SU-DHL-6 (cell line): Measurements from ENCODE around the gene ATP7B.

Source experiments
- EZH2phosphoT487 ChIP-seq: fragments of 200-600 bp; sonication (generic), shearing (Covaris generic); conservative IDR thresholded peaks from 2 replicates; pipeline ENCODE4 v1.6.1; 2018; ENCODE audit warnings: mild to moderate bottlenecking, antibody characterized with exemption, low read length, moderate library complexity, mixed read lengths
- TF ChIP-seq, protein P1 (sequence below): fragments of 200-600 bp; sonication (generic); IDR thresholded peaks from one replicate; pipeline ENCODE4 v1.5.1; 2017; ENCODE audit warnings: antibody characterized with exemption, mild to moderate bottlenecking, low read length, moderate library complexity; ENCODE audit not compliant: insufficient read depth, poor library complexity, severe bottlenecking

DNA sequence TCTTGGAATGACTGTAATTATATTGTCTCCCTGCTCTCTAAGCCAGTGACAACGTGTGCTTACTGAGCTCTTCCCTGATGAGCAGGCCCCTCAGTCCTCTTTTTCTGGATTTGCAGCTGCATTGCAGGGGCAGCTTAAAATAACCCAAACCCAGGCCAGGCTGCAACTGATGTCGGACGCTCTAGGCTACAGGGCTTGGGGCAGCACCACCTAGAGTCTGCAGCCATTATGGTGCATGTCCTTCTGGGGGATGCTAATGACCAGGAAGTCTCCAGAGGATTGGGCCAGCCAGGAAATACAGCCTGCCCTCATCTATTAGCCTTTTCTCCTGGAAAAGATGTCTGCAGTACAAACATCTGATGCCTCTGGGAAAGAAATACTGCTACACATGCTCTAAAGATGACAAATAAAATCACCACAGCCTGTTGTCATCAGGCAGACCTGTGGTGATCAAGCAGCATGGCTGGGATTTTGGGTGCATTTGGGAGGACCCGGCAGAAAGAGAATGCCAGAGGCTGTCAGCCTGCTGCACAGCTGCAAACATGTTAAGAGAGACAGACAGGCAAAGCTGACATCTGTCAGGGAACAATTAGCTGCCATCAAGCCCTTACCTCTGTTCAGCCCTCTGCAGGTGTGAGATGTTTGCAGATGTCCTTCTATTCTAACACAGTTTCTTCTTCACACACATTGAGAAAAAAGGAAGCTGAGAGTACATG lies 97.7 kb downstream of the ATP7B start:
- TF ChIP-seq, protein P1, sequence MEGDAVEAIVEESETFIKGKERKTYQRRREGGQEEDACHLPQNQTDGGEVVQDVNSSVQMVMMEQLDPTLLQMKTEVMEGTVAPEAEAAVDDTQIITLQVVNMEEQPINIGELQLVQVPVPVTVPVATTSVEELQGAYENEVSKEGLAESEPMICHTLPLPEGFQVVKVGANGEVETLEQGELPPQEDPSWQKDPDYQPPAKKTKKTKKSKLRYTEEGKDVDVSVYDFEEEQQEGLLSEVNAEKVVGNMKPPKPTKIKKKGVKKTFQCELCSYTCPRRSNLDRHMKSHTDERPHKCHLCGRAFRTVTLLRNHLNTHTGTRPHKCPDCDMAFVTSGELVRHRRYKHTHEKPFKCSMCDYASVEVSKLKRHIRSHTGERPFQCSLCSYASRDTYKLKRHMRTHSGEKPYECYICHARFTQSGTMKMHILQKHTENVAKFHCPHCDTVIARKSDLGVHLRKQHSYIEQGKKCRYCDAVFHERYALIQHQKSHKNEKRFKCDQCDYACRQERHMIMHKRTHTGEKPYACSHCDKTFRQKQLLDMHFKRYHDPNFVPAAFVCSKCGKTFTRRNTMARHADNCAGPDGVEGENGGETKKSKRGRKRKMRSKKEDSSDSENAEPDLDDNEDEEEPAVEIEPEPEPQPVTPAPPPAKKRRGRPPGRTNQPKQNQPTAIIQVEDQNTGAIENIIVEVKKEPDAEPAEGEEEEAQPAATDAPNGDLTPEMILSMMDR = no peak
- TF ChIP-seq EZH2phosphoT487 = no peak
